Aorta (tissue), 5 donors: ENCODE results near the gene PPP1R3A. TPM values are rescaled to one million over a fixed set of nuclear protein-coding genes. Genes with fewer than 3 reads are reported as not detected.

Experiments
- ATAC-seq: fragments of 200-7000 bp; cut with Tn5 transposase; one replicate; pipeline ENCODE4 v1.9.1; 2022; ENCODE audit warnings: moderate library complexity; ENCODE audit not compliant: low FRiP score
- DNase-seq, 2 donors: peaks; one replicate each; pipeline ENCODE4 v3.0.0-alpha.2; 2020
- H3K27ac ChIP-seq, 2 donors: one replicate each; pipeline ENCODE4 v1.5.1; 2013; ENCODE audit warnings: low read length in 2 of 2, mild to moderate bottlenecking in 2 of 2, moderate library complexity in 2 of 2, control low read depth in 1 of 2, inconsistent platforms in 1 of 2, low read depth in 1 of 2
- H3K27me3 ChIP-seq, 2 donors: one replicate each; pipeline ENCODE4 v1.6.1; 2013; ENCODE audit warnings: control low read depth in 1 of 2, low read length in 1 of 2, mild to moderate bottlenecking in 1 of 2, moderate library complexity in 1 of 2; ENCODE audit not compliant: insufficient read depth in 2 of 2, control insufficient read depth in 1 of 2
- H3K36me3 ChIP-seq, 2 donors: one replicate each; pipeline ENCODE4 v1.6.1; 2013; ENCODE audit warnings: control low read depth in 1 of 2, low read length in 1 of 2, mild to moderate bottlenecking in 1 of 2; ENCODE audit not compliant: insufficient read depth in 2 of 2, control insufficient read depth in 1 of 2
- H3K4me1 ChIP-seq, 2 donors: one replicate each; pipeline ENCODE4 v1.6.1; 2013; ENCODE audit warnings: low read length in 2 of 2, control low read depth in 1 of 2, mild to moderate bottlenecking in 1 of 2, moderate library complexity in 1 of 2; ENCODE audit not compliant: insufficient read depth in 2 of 2, control insufficient read depth in 1 of 2
- H3K4me3 ChIP-seq, 2 donors: one replicate each; pipeline ENCODE4 v1.5.1; 2013; ENCODE audit warnings: low read length in 2 of 2, control low read depth in 1 of 2, mild to moderate bottlenecking in 1 of 2
- H3K9me3 ChIP-seq: one replicate; pipeline ENCODE4 v1.6.1; 2013; ENCODE audit warnings: mild to moderate bottlenecking, low read length; ENCODE audit not compliant: control insufficient read depth
- WGBS, 2 donors: extraction: QIAGEN DNeasy Blood & Tissue Kit; methylation state at CpG; one replicate each; pipeline ENCODE4 v1.1.7; 2013; 5-methylcytosine and 5-hydroxymethylcytosine counted together
- intact Hi-C, 2 donors: fragments of 100-400 bp; cut with DNase I; formaldehyde crosslinking; loops; one replicate each; pipeline versions ENCODE4 v1.14.2 to v1.15.0; 2022
- polyA plus RNA-seq, 2 donors: library from polyadenylated mRNA; stranded (reverse); fragments of 200-250 nt; gene quantifications; one replicate each; pipeline ENCODE4 v1.2.3, GENCODE V29; 2013
- total RNA-seq, 2 donors: library from RNA; stranded (reverse); fragmentation: NEBNext Ultra II Directional; extraction: Animal tissue kit (Norgen Biotek cat#: 25700); gene quantifications; one replicate each; pipeline ENCODE4 v1.2.1, GENCODE V29; 2021
- donor health status: healthy with polysubstance abuse.
- donor health status: Bipolar disorder and iron deficiency.
- donor health status: DM: no; HTN: no; CAD: no.
- donor health status: DM: no; HTN: no; CAD: no.
- donor health status: DM: yes; HTN: yes; CAD: no.

Gene PPP1R3A
- total and polyA plus RNA-seq, 4 donors = 2.5 TPM; not detected in 3

- intact Hi-C loops = loop anchor here in 1 of 2 donors (10.0 kb wide), 1 partner anchor 97 kb away; no protein-coding TSS in a partner anchor
- Histone ChIP-seq H3K36me3 (no peaks in the 10 kb centered on the region), H3K27me3 (no peaks in the 10 kb centered on the region), H3K4me1 (no peaks in the 10 kb centered on the region), H3K4me3 (no peak overlapping the region), H3K9me3 (no peaks in the 10 kb centered on the region), H3K27ac (no peak overlapping the region)
- no peak for DNase-seq
- no peak for ATAC-seq
- WGBS, 2 donors = 37 to 47% methylated on average over 1 of the region's 1 CpG
Measured at GRCh38 chr7:113891828-113892227, 27.0 kb downstream of the PPP1R3A start.

- no peak overlapping the region for H3K4me3 ChIP-seq
- 90 to 92% methylated on average over 2 of the region's 2 CpGs for WGBS, 2 donors
- no peaks in the 10 kb centered on the region for H3K27me3 ChIP-seq
- no peak for DNase-seq
- intact Hi-C loops = loop anchor here in 1 of 2 donors (10.0 kb wide), 1 partner anchor 96 kb away; no protein-coding TSS in a partner anchor
- H3K27ac ChIP-seq = no peak overlapping the region
- H3K36me3 ChIP-seq = no peaks in the 10 kb centered on the region
- no peaks in the 10 kb centered on the region for H3K9me3 ChIP-seq
- no peak for ATAC-seq
- H3K4me1 ChIP-seq = no peaks in the 10 kb centered on the region
Measured at GRCh38 chr7:113891031-113891350, 27.8 kb downstream of the PPP1R3A start.

DNA sequence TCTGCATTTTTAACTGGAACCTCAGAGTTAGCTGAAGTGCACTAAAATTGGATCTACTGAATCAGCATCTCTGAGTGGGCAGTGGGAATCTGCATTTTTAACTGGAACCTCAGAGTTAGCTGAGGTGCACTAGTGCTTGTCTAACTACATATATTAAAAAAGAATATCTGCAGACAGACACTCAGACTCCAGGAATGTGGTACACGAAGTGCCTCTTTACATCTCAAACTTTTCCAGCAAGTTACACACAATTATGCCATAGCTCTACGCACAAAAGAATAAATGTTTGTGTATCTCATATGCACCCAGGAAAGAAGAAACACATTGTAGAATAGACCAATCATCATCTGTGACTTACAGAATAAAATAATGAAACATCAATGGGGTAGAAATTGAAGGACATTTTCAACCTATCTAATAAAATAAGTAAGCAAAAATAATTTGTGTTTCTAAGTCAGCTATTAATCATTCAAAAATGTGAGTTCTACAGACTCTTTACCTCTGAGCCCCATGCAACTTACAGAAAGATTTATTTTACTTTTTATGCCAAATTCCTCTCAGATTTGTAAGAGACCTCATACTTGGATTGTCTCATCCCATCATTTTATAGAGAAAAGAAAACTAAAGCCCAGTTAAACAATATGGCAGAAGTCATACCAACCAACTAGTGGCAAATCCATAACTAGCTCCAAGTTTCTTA is 28.3 kb downstream of the PPP1R3A start:
- intact Hi-C loops = loop anchor here in 1 of 2 donors (10.0 kb wide), 1 partner anchor 96 kb away; no protein-coding TSS in a partner anchor
- H3K27ac ChIP-seq = no peak overlapping the region
- ATAC-seq = no peak
- no peak for DNase-seq
- no peaks in the 10 kb centered on the region for H3K27me3 ChIP-seq
- WGBS, 2 donors = 72% methylated on average over 2 of the region's 2 CpGs
- no peaks in the 10 kb centered on the region for H3K9me3 ChIP-seq
- H3K36me3 ChIP-seq = no peaks in the 10 kb centered on the region
- no peak overlapping the region for H3K4me3 ChIP-seq
- no peaks in the 10 kb centered on the region for H3K4me1 ChIP-seq

GRCh38 chr7:113883096-113883495 is 35.7 kb downstream of the PPP1R3A start:
- Histone ChIP-seq H3K27me3 (no peaks in the 10 kb centered on the region), H3K4me3 (no peak overlapping the region), H3K36me3 (no peaks in the 10 kb centered on the region), H3K9me3 (no peaks in the 10 kb centered on the region), H3K27ac (no peak overlapping the region), H3K4me1 (no peaks in the 10 kb centered on the region)
- no peak for ATAC-seq
- intact Hi-C loops = no loop called here
- DNase-seq = no peak
- 68 to 85% methylated on average over 1 of the region's 1 CpG for WGBS, 2 donors

- H3K27me3 ChIP-seq = no peaks in the 10 kb centered on the region
- 63 to 70% methylated on average over 3 of the region's 3 CpGs for WGBS, 2 donors
- H3K36me3 ChIP-seq = no peaks in the 10 kb centered on the region
- intact Hi-C loops = no loop called here
- no peaks in the 10 kb centered on the region for H3K4me1 ChIP-seq
- no peaks in the 10 kb centered on the region for H3K9me3 ChIP-seq
- DNase-seq (no peak), ATAC-seq (no peak)
- no peak overlapping the region for H3K27ac ChIP-seq
- no peak overlapping the region for H3K4me3 ChIP-seq
Measured at GRCh38 chr7:113880559-113880958, 38.2 kb downstream of the PPP1R3A start.

DNA sequence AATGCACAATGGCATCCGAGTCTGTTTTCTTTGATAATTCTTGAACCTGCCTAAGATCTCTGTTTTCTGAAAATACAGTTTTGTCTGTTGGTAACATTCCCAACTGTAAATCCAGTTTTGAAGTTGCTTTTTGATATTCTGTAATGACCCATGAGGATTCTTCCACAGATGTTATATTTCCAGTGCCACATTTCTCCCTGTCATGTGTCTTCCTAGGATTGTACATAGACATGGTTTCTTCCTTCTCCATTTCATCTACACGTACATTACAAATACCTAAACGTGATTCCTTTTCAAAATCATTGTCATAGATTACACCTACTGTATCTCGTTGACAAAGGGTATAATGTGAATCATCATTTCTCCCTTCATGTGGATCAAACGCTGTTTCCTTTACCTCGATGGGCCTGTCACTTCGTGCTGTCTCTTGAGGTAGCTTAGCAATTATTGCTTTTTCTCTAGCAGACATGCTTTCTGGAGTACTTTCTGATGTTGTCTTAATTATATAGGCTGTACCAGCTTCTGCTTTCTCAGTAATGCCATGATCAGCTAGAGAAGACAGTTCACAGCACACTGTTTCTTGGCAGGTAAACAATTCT is 40.3 kb downstream of the PPP1R3A start:
- intact Hi-C loops = no loop called here
- 89 to 92% methylated on average over 7 of the region's 7 CpGs for WGBS, 2 donors

GRCh38 chr7:113875224-113875623 is 43.6 kb downstream of the PPP1R3A start:
- Histone ChIP-seq H3K9me3 (no peaks in the 10 kb centered on the region), H3K4me3 (no peak overlapping the region), H3K36me3 (no peaks in the 10 kb centered on the region), H3K4me1 (no peaks in the 10 kb centered on the region), H3K27ac (no peak overlapping the region), H3K27me3 (no peaks in the 10 kb centered on the region)
- DNase-seq = no peak
- 98 to 100% methylated on average over 2 of the region's 2 CpGs for WGBS, 2 donors
- intact Hi-C loops = no loop called here
- ATAC-seq = no peak

More for the DNA sequence above, 40.3 kb downstream of the PPP1R3A start:
- Histone ChIP-seq H3K4me3 (no peak overlapping the region), H3K4me1 (no peaks in the 10 kb centered on the region), H3K9me3 (no peaks in the 10 kb centered on the region), H3K27me3 (no peaks in the 10 kb centered on the region), H3K27ac (no peak overlapping the region), H3K36me3 (no peaks in the 10 kb centered on the region)
- no peak for ATAC-seq
- DNase-seq = no peak

- Histone ChIP-seq H3K36me3 (no peaks in the 10 kb centered on the region), H3K9me3 (no peaks in the 10 kb centered on the region), H3K27me3 (no peaks in the 10 kb centered on the region), H3K4me3 (no peak overlapping the region), H3K27ac (no peak overlapping the region), H3K4me1 (no peaks in the 10 kb centered on the region)
- intact Hi-C loops = no loop called here
- ATAC-seq (no peak), DNase-seq (no peak)
- 75 to 82% methylated on average over 2 of the region's 2 CpGs for WGBS, 2 donors
Measured at GRCh38 chr7:113873554-113874151, 45.2 kb downstream of the PPP1R3A start.

DNA sequence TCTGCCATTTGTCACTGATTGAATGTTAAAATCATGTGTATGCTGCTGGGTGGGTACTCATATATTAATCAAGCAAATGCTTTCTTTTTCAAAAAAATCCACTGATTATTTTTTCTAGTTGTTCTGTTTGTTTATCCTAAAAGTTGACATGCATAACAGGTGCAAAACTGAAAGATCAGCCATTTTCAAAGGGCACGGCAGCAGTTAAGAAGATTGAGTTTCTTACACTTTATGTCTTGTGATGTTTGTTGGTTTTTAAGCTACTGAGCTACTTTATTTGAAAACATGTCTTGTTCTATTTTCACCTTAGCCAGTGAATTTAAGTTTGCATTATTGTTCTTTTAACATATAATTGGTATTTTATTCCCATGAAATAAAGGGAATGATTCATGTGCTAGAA is 45.8 kb downstream of the PPP1R3A start:
- Histone ChIP-seq H3K27me3 (no peaks in the 10 kb centered on the region), H3K4me1 (no peaks in the 10 kb centered on the region)
- 92 to 96% methylated on average over 1 of the region's 1 CpG for WGBS, 2 donors

More for the DNA sequence above, 45.8 kb downstream of the PPP1R3A start:
- H3K9me3 ChIP-seq = no peaks in the 10 kb centered on the region
- ATAC-seq = no peak
- H3K36me3 ChIP-seq = no peaks in the 10 kb centered on the region
- intact Hi-C loops = no loop called here
- no peak for DNase-seq
- H3K27ac ChIP-seq = no peak overlapping the region
- no peak overlapping the region for H3K4me3 ChIP-seq
